Hepatocyte (in vitro differentiated cells): ENCODE results near the gene SLAMF8. TPM values are rescaled to one million over a fixed set of nuclear protein-coding genes. Genes with fewer than 3 reads are reported as not detected.
A peak's percentile ranks its signal among the peaks of the same experiment; 100 is the strongest.

Source experiments
- DNase-seq: peaks from one replicate; pipeline ENCODE4 v3.0.0-alpha.2; 2016; ENCODE audit warnings: low spot score
- H2AFZ ChIP-seq: fragments of 200-600 bp; sonication (generic); 2 replicates; pipeline ENCODE4 v1.6.0; 2016; ENCODE audit warnings: antibody characterized with exemption, mild to moderate bottlenecking
- H3K27ac ChIP-seq: fragments of 200-600 bp; sonication (generic); 2 replicates; pipeline ENCODE4 v1.5.1; 2016; ENCODE audit warnings: mild to moderate bottlenecking
- H3K27me3 ChIP-seq: fragments of 200-600 bp; sonication (generic); 2 replicates; pipeline ENCODE4 v1.6.1; 2016
- H3K36me3 ChIP-seq: fragments of 200-600 bp; sonication (generic); replicated peaks from 2 replicates; pipeline ENCODE4 v1.5.1; 2016; ENCODE audit warnings: low read depth; ENCODE audit not compliant: insufficient read depth
- H3K4me1 ChIP-seq: fragments of 200-600 bp; sonication (generic); 2 replicates; pipeline ENCODE4 v1.5.1; 2016; ENCODE audit warnings: mild to moderate bottlenecking, moderate library complexity; ENCODE audit not compliant: insufficient read depth
- H3K4me2 ChIP-seq: fragments of 200-600 bp; sonication (generic); 2 replicates; pipeline ENCODE4 v1.6.0; 2016
- H3K4me3 ChIP-seq: fragments of 200-600 bp; sonication (generic); 2 replicates; pipeline ENCODE4 v1.5.1; 2016; ENCODE audit warnings: mild to moderate bottlenecking
- H3K79me2 ChIP-seq: fragments of 200-600 bp; sonication (generic); 2 replicates; pipeline ENCODE4 v1.6.0; 2017; ENCODE audit warnings: mild to moderate bottlenecking
- H3K9me2 ChIP-seq: fragments of 200-600 bp; sonication (generic); replicated peaks from 2 replicates; pipeline ENCODE4 v1.6.0; 2017; ENCODE audit warnings: mild to moderate bottlenecking; ENCODE audit not compliant: insufficient read depth
- H3K9me3 ChIP-seq: fragments of 200-600 bp; sonication (generic); 2 replicates; pipeline ENCODE4 v1.5.1; 2016; ENCODE audit warnings: low read depth, mild to moderate bottlenecking
- H4K20me1 ChIP-seq: fragments of 200-600 bp; sonication (generic); 2 replicates; pipeline ENCODE4 v1.6.0; 2016; ENCODE audit warnings: mild to moderate bottlenecking; ENCODE audit not compliant: insufficient read depth, poor library complexity, severe bottlenecking
- CTCF ChIP-seq: fragments of 200-600 bp; sonication (generic); IDR thresholded peaks from 2 replicates; pipeline ENCODE4 v1.5.1; 2016; ENCODE audit warnings: antibody characterized with exemption, mild to moderate bottlenecking; ENCODE audit not compliant: poor library complexity
- EZH2 ChIP-seq: fragments of 200-600 bp; sonication (generic); IDR thresholded peaks from 2 replicates; pipeline ENCODE4 v1.6.1; 2016; ENCODE audit warnings: antibody characterized with exemption, mild to moderate bottlenecking, borderline replicate concordance
- EZH2phosphoT487 ChIP-seq: fragments of 200-600 bp; sonication (generic); IDR thresholded peaks from one replicate; pipeline ENCODE4 v1.6.1; 2018; ENCODE audit warnings: antibody characterized with exemption, mild to moderate bottlenecking, low read depth, moderate library complexity; ENCODE audit not compliant: unreplicated experiment, severe bottlenecking
- WGBS: methylation state at CpG from one replicate; pipeline ENCODE4 v1.1.6; 2016; ENCODE audit warnings: low lambda C conversion rate; ENCODE audit errors: missing lambda C conversion rate; 5-methylcytosine and 5-hydroxymethylcytosine counted together
- polyA plus RNA-seq: library from polyadenylated mRNA; unstranded; fragments of >200 nt; fragmentation: Nextera tagmentation; extraction: Ambion mirVana; gene quantifications from 2 replicates; pipeline ENCODE4 v1.2.1, GENCODE V29; 2016
- total RNA-seq: library from RNA; depleted of rRNA; stranded (reverse); fragments of >200 nt; gene quantifications from 2 replicates; pipeline ENCODE4 v1.2.3, GENCODE V29; 2014

Gene SLAMF8
- total and polyA plus RNA-seq, 2 experiments from 2014 or later = 0.57 to 0.74 TPM

- Histone ChIP-seq H3K36me3 (no peaks in the 10 kb centered on the region), H3K27ac (no peak overlapping the region), H3K27me3 (no peaks in the 10 kb centered on the region), H4K20me1 (no peaks in the 10 kb centered on the region), H3K79me2 (no peaks in the 10 kb centered on the region), H3K9me3 (no peaks in the 10 kb centered on the region), H3K4me1 (no peaks in the 10 kb centered on the region), H3K9me2 (no peaks in the 10 kb centered on the region), H2AFZ (no peak overlapping the region), H3K4me3 (no peak overlapping the region), H3K4me2 (no peak overlapping the region)
- DNase-seq = no peak
- 36% methylated on average over 3 of the region's 3 CpGs for WGBS
- TF ChIP-seq EZH2phosphoT487 (no peak), CTCF (no peak), EZH2 (no peak)
Observed at GRCh38 chr1:159786465-159786864, 40.2 kb upstream of the SLAMF8 start.

DNA sequence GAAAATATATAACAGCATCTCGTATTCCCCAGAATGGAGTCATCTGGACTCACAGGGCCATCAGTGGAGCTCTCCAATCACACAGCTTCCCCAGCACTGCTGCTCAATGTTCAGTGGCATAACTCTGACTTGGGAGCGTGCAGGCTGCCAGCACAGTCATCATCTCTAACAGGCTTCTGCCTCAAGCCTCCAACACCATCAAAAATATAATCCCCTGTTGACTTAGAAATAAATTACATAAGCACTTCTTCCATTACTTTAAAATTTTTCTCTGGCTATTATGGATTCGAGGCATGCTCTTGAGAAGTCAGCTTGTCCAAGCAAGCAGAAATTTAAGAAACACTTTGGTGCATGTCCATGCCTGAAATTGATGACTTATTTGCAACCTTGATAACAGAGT lies 39.7 kb upstream of the SLAMF8 start:
- H3K9me2 ChIP-seq = no peaks in the 10 kb centered on the region
- H3K9me3 ChIP-seq = no peaks in the 10 kb centered on the region
- no peak for TF ChIP-seq EZH2
- TF ChIP-seq CTCF = no peak
- TF ChIP-seq EZH2phosphoT487 = no peak
- H3K4me3 ChIP-seq = no peak overlapping the region
- H3K27me3 ChIP-seq = no peaks in the 10 kb centered on the region
- no peaks in the 10 kb centered on the region for H3K36me3 ChIP-seq
- no peak overlapping the region for H3K27ac ChIP-seq
- H3K4me1 ChIP-seq = no peaks in the 10 kb centered on the region
- no peaks in the 10 kb centered on the region for H4K20me1 ChIP-seq
- no peak overlapping the region for H2AFZ ChIP-seq
- no peak for DNase-seq
- H3K4me2 ChIP-seq = no peak overlapping the region
- no peaks in the 10 kb centered on the region for H3K79me2 ChIP-seq
- WGBS = 67% methylated on average over 3 of the region's 3 CpGs

GRCh38 chr1:159790237-159790917 lies 36.3 kb upstream of the SLAMF8 start:
- no peak overlapping the region for H3K27ac ChIP-seq
- H3K9me3 ChIP-seq = no peaks in the 10 kb centered on the region
- H3K27me3 ChIP-seq = peaks cover 20% of the 10 kb centered on the region
- no peak overlapping the region for H2AFZ ChIP-seq
- H3K36me3 ChIP-seq = no peaks in the 10 kb centered on the region
- no peak overlapping the region for H3K4me2 ChIP-seq
- no peaks in the 10 kb centered on the region for H3K9me2 ChIP-seq
- WGBS = 14% methylated on average over 2 of the region's 2 CpGs
- no peak overlapping the region for H3K4me3 ChIP-seq
- H3K4me1 ChIP-seq = no peaks in the 10 kb centered on the region
- DNase-seq = peak; percentile 47
- no peaks in the 10 kb centered on the region for H4K20me1 ChIP-seq
- TF ChIP-seq CTCF (peak; percentile 50), EZH2 (no peak), EZH2phosphoT487 (no peak)
- no peaks in the 10 kb centered on the region for H3K79me2 ChIP-seq

GRCh38 chr1:159791031-159791430 lies 35.6 kb upstream of the SLAMF8 start:
- Histone ChIP-seq H3K4me1 (no peaks in the 10 kb centered on the region), H3K79me2 (no peaks in the 10 kb centered on the region), H2AFZ (no peak overlapping the region), H3K4me3 (no peak overlapping the region), H4K20me1 (no peaks in the 10 kb centered on the region), H3K4me2 (no peak overlapping the region), H3K27ac (no peak overlapping the region), H3K27me3 (peaks cover 22% of the 10 kb centered on the region), H3K9me3 (no peaks in the 10 kb centered on the region), H3K36me3 (no peaks in the 10 kb centered on the region), H3K9me2 (no peaks in the 10 kb centered on the region)
- WGBS = 50% methylated on average over 3 of the region's 3 CpGs
- no peak for DNase-seq
- TF ChIP-seq EZH2 (no peak), CTCF (no peak), EZH2phosphoT487 (no peak)
